SU-DHL-6 (cell line): ENCODE measurements around the gene FGF1.

Experiments
- H2AFZ ChIP-seq: fragments of 200-600 bp; sonication (generic); 2 replicates; pipeline ENCODE4 v1.6.1; 2014; ENCODE audit warnings: low read depth, mild to moderate bottlenecking, moderate library complexity, mixed read lengths, antibody characterized with exemption, low read length; ENCODE audit not compliant: severe bottlenecking
- H3F3A ChIP-seq: fragments of 200-600 bp; shearing (Covaris generic); 2 replicates; pipeline ENCODE4 v1.6.0; 2016; ENCODE audit warnings: antibody characterized with exemption, mild to moderate bottlenecking; ENCODE audit not compliant: insufficient read depth
- H3K27ac ChIP-seq: fragments of 200-600 bp; sonication (generic); 2 replicates; pipeline ENCODE4 v1.5.1; 2016; ENCODE audit warnings: low read depth, mild to moderate bottlenecking, low read length, moderate library complexity, mixed read lengths
- H3K27me3 ChIP-seq: fragments of 200-600 bp; sonication (generic), shearing (Covaris generic); 2 replicates; pipeline ENCODE4 v1.6.0; 2014; ENCODE audit warnings: mild to moderate bottlenecking, low read length
- H3K36me3 ChIP-seq: fragments of 200-600 bp; sonication (generic); 2 replicates; pipeline ENCODE4 v1.6.1; 2014; ENCODE audit warnings: mild to moderate bottlenecking, low read length, mixed read lengths
- H3K4me2 ChIP-seq: fragments of 300-600, 200-600 bp; shearing (Covaris generic), sonication (generic); 2 replicates; pipeline ENCODE4 v1.6.0; 2014; ENCODE audit warnings: low read length, low read depth, mild to moderate bottlenecking; ENCODE audit not compliant: poor library complexity, severe bottlenecking
- H3K4me3 ChIP-seq: fragments of 200-600 bp; sonication (generic); 2 replicates; pipeline ENCODE4 v1.5.1; 2014; ENCODE audit warnings: antibody characterized with exemption, low read length, mild to moderate bottlenecking, mixed read lengths; ENCODE audit not compliant: insufficient read depth, poor library complexity, severe bottlenecking
- H3K79me2 ChIP-seq: fragments of 200-600 bp; sonication (generic); 2 replicates; pipeline ENCODE4 v1.6.1; 2014; ENCODE audit warnings: mild to moderate bottlenecking, low read length, moderate library complexity; ENCODE audit not compliant: insufficient read depth
- H3K9ac ChIP-seq: fragments of 200-600 bp; sonication (generic); 2 replicates; pipeline ENCODE4 v1.7.0; 2014; ENCODE audit warnings: mild to moderate bottlenecking, low read length
- H3K9me2 ChIP-seq: fragments of 200-600 bp; sonication (generic); replicated peaks from 2 replicates; pipeline ENCODE4 v1.6.1; 2014; ENCODE audit warnings: low read length; ENCODE audit not compliant: insufficient read depth
- H3K9me3 ChIP-seq: fragments of 200-600 bp; sonication (generic); 2 replicates; pipeline ENCODE4 v1.6.1; 2014; ENCODE audit warnings: low read length, mixed read lengths; ENCODE audit not compliant: insufficient read depth
- H4K20me1 ChIP-seq: fragments of 200-600 bp; sonication (generic); 2 replicates; pipeline ENCODE4 v1.6.1; 2014; ENCODE audit warnings: low read depth, mild to moderate bottlenecking, antibody characterized with exemption, low read length, moderate library complexity, mixed read lengths
- CTCF ChIP-seq: fragments of 200-600 bp; sonication (generic); IDR thresholded peaks from one replicate; pipeline ENCODE4 v1.5.1; 2017; ENCODE audit warnings: antibody characterized with exemption, mild to moderate bottlenecking, low read length, moderate library complexity; ENCODE audit not compliant: insufficient read depth, poor library complexity, severe bottlenecking
- EZH2phosphoT487 ChIP-seq: fragments of 200-600 bp; sonication (generic), shearing (Covaris generic); conservative IDR thresholded peaks from 2 replicates; pipeline ENCODE4 v1.6.1; 2018; ENCODE audit warnings: mild to moderate bottlenecking, antibody characterized with exemption, low read length, moderate library complexity, mixed read lengths

FGF1 gene

GRCh38 chr5:142636093-142636492 lies 49.8 kb downstream of the FGF1 start:
- H3F3A ChIP-seq: no peaks in the 10 kb centered on the region
- H3K36me3 ChIP-seq: no peaks in the 10 kb centered on the region
- no peak overlapping the region for H2AFZ ChIP-seq
- TF ChIP-seq EZH2phosphoT487 (no peak), CTCF (no peak)
- H3K27ac ChIP-seq: no peak overlapping the region
- no peak overlapping the region for H3K9ac ChIP-seq
- H3K9me3 ChIP-seq: no peaks in the 10 kb centered on the region
- H3K4me3 ChIP-seq: no peak overlapping the region
- no peaks in the 10 kb centered on the region for H3K27me3 ChIP-seq
- H3K79me2 ChIP-seq: no peaks in the 10 kb centered on the region
- H4K20me1 ChIP-seq: no peaks in the 10 kb centered on the region
- H3K4me2 ChIP-seq: no peak overlapping the region
- H3K9me2 ChIP-seq: no peaks in the 10 kb centered on the region

- no peak overlapping the region for H3K9ac ChIP-seq
- no peak overlapping the region for H3K4me2 ChIP-seq
- H3K9me2 ChIP-seq: no peaks in the 10 kb centered on the region
- H3K79me2 ChIP-seq: no peaks in the 10 kb centered on the region
- no peaks in the 10 kb centered on the region for H3F3A ChIP-seq
- H3K27me3 ChIP-seq: no peaks in the 10 kb centered on the region
- no peaks in the 10 kb centered on the region for H3K9me3 ChIP-seq
- TF ChIP-seq EZH2phosphoT487: no peak
- TF ChIP-seq CTCF: no peak
- no peaks in the 10 kb centered on the region for H4K20me1 ChIP-seq
- H3K27ac ChIP-seq: no peak overlapping the region
- H2AFZ ChIP-seq: no peak overlapping the region
- H3K4me3 ChIP-seq: no peak overlapping the region
- no peaks in the 10 kb centered on the region for H3K36me3 ChIP-seq
Observed at GRCh38 chr5:142634216-142635011, 51.5 kb downstream of the FGF1 start.

DNA sequence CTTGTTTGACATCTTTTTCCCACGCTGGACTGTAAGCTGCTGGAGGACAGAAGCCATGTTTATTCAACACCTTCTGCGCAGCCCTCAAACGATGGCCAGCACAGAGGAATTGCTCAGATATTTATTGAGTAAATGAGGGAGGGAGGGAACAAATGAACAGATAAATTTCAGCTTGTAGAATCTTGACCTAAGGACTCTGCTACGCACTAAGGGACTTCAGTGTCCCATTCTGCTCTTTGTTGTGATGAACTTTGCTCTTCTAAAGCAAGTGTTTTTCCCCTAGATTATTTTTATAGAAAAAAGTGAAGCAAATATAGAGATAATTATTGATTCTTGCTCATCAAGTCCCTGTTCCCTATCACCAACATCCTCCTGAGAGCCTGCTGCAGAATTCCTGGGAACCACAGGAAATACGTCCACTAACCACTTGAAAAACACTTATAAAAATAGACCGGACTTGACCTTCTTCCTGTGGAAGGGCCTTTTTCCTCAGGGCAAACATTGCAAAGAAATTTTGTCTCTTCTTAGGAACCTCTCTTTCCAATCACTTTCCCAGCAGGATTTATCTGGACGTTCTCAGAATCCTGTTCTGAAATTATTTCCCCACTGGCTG lies 54.9 kb downstream of the FGF1 start:
- TF ChIP-seq CTCF: no peak
- TF ChIP-seq EZH2phosphoT487: no peak
- Histone ChIP-seq H3K4me2 (no peak overlapping the region), H3K27me3 (no peaks in the 10 kb centered on the region), H3F3A (no peaks in the 10 kb centered on the region), H3K36me3 (no peaks in the 10 kb centered on the region), H4K20me1 (no peaks in the 10 kb centered on the region; the same call in 1 of the 2 replicates), H3K9me3 (no peaks in the 10 kb centered on the region), H2AFZ (no peak overlapping the region), H3K4me3 (no peak overlapping the region), H3K9ac (no peak overlapping the region), H3K9me2 (no peaks in the 10 kb centered on the region), H3K27ac (no peak overlapping the region), H3K79me2 (no peaks in the 10 kb centered on the region)
